ENCODE data around the gene PRKN.

PRKN gene

DNA sequence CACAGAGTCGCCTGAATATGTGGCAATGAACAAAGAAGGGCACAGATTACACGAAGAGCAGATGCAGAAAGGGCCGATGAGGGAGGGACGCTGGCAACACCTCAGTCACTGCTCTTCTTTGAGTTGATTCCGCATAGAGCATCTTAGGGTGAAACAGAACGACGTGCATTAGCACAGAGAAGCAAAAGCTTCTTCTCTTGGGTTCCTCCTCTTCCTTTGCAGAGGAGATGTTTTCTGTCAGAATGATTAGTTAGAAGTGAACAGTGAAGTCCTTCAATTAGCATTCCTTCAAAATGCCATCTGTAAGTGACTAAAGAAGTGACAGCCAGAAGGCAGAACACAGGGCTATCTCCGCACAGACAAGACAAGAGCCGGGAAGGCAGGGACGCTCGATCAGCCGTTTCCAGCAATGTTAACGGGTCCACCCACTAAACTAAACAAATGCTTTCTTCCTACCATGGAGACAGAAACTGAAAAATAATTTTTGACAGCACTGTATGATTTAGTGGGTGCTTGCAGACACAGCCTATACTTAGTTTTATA lies 1233.9 kb downstream of the PRKN start:
- Histone ChIP-seq H3K4me3 (ENCODE audit: low read length in 2 of 2) (no peak overlapping the region), H3K9ac (ENCODE audit: low read length in 2 of 2) (no peak overlapping the region), H3K36me3 (ENCODE audit: control insufficient read depth in 2 of 2, insufficient read depth in 2 of 2, low read length in 2 of 2) (no peaks in the 10 kb centered on the region), H3K9me3 (ENCODE audit: control insufficient read depth in 2 of 2, low read length in 2 of 2) (peaks cover 0 to 6% of the 10 kb centered on the region in 2 donors), H3K27ac (ENCODE audit: low read length) (no peak overlapping the region), H3K4me1 (ENCODE audit: control insufficient read depth, insufficient read depth, low read length) (no peaks in the 10 kb centered on the region), H3K27me3 (ENCODE audit: control insufficient read depth in 1 of 2, insufficient read depth in 2 of 2, low read length in 2 of 2) (no peaks in the 10 kb centered on the region)

DNA sequence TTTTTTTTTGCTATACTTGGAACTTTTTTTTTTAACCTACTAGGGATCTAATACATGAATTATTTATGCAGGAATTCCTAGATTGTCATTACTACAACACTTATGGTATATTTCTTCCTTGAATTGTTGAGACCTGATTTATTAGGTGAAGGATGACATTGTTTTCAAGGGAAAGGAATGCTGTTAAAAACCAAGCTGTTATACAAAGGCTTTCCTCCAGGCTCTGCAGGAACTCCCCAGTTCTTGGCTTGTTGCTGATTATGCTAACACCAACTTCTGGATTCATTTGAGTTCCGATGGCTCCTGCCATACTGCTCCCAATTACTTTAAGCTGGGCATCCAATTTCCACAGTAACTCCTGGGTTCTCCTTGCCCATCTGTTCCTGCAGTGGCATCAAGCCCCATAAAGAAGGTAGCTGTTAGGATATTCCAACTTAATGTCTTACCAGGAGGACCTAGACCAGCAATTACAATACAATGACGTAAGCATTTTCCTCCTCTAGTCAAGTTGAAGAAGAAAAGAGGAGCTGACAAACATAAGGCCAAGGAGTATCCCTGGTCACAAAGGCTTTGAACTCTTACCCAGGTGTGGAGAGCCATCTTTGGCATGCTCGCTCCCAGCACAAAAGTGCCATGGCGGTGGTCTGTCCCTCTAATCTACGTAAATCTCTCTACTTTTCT lies 1237.8 kb downstream of the PRKN start:
- no peaks in the 10 kb centered on the region for H3K27me3 ChIP-seq (ENCODE audit: control insufficient read depth in 1 of 2, insufficient read depth in 2 of 2, low read length in 2 of 2)
- H3K9me3 ChIP-seq (ENCODE audit: control insufficient read depth in 2 of 2, low read length in 2 of 2) = no peaks in the 10 kb centered on the region
- no peaks in the 10 kb centered on the region for H3K36me3 ChIP-seq (ENCODE audit: control insufficient read depth in 2 of 2, insufficient read depth in 2 of 2, low read length in 2 of 2)
- no peak overlapping the region for H3K27ac ChIP-seq (ENCODE audit: low read length)
- H3K4me1 ChIP-seq (ENCODE audit: control insufficient read depth, insufficient read depth, low read length) = no peaks in the 10 kb centered on the region
- H3K9ac ChIP-seq (ENCODE audit: low read length in 2 of 2) = no peak overlapping the region
- H3K4me3 ChIP-seq (ENCODE audit: low read length in 2 of 2) = no peak overlapping the region

GRCh38 chr6:161487694-161488093 lies 1239.9 kb downstream of the PRKN start:
- no peak overlapping the region for H3K27ac ChIP-seq (ENCODE audit: low read length)
- no peaks in the 10 kb centered on the region for H3K4me1 ChIP-seq (ENCODE audit: control insufficient read depth, insufficient read depth, low read length)
- H3K9me3 ChIP-seq (ENCODE audit: control insufficient read depth in 2 of 2, low read length in 2 of 2) = no peaks in the 10 kb centered on the region
- H3K9ac ChIP-seq (ENCODE audit: low read length in 2 of 2) = no peak overlapping the region
- no peaks in the 10 kb centered on the region for H3K36me3 ChIP-seq (ENCODE audit: control insufficient read depth in 2 of 2, insufficient read depth in 2 of 2, low read length in 2 of 2)
- H3K4me3 ChIP-seq (ENCODE audit: low read length in 2 of 2) = no peak overlapping the region
- H3K27me3 ChIP-seq (ENCODE audit: control insufficient read depth in 1 of 2, insufficient read depth in 2 of 2, low read length in 2 of 2) = no peaks in the 10 kb centered on the region

DNA sequence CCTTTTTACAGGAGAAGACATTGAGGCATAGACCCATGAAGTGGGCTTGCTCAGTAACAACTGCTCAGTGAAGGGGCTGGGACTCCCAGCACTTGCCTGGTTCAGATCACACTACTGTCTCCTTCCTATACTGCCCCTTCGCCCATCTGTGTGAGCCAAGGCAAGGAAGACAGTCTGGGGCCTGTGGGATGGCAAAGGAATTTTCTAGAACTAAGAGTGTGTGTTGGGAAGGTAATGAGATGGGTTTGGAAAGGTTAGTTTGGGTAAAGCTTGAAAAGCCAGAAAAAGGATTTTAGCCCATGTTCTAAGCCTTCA lies 1240.4 kb downstream of the PRKN start:
- no peak overlapping the region for H3K9ac ChIP-seq (ENCODE audit: low read length in 2 of 2)
- H3K4me3 ChIP-seq (ENCODE audit: low read length in 2 of 2) = no peak overlapping the region
- H3K9me3 ChIP-seq (ENCODE audit: control insufficient read depth in 2 of 2, low read length in 2 of 2) = no peaks in the 10 kb centered on the region
- H3K27ac ChIP-seq (ENCODE audit: low read length) = no peak overlapping the region
- no peaks in the 10 kb centered on the region for H3K4me1 ChIP-seq (ENCODE audit: control insufficient read depth, insufficient read depth, low read length)
- H3K36me3 ChIP-seq (ENCODE audit: control insufficient read depth in 2 of 2, insufficient read depth in 2 of 2, low read length in 2 of 2) = no peaks in the 10 kb centered on the region
- no peaks in the 10 kb centered on the region for H3K27me3 ChIP-seq (ENCODE audit: control insufficient read depth in 1 of 2, insufficient read depth in 2 of 2, low read length in 2 of 2)

GRCh38 chr6:161486361-161487216 lies 1241.0 kb downstream of the PRKN start:
- H3K4me3 ChIP-seq (ENCODE audit: low read length in 2 of 2) = no peak overlapping the region
- H3K9ac ChIP-seq (ENCODE audit: low read length in 2 of 2) = no peak overlapping the region
- no peaks in the 10 kb centered on the region for H3K4me1 ChIP-seq (ENCODE audit: control insufficient read depth, insufficient read depth, low read length)
- no peaks in the 10 kb centered on the region for H3K9me3 ChIP-seq (ENCODE audit: control insufficient read depth in 2 of 2, low read length in 2 of 2)
- no peaks in the 10 kb centered on the region for H3K36me3 ChIP-seq (ENCODE audit: control insufficient read depth in 2 of 2, insufficient read depth in 2 of 2, low read length in 2 of 2)
- H3K27ac ChIP-seq (ENCODE audit: low read length) = no peak overlapping the region
- no peaks in the 10 kb centered on the region for H3K27me3 ChIP-seq (ENCODE audit: control insufficient read depth in 1 of 2, insufficient read depth in 2 of 2, low read length in 2 of 2)

DNA sequence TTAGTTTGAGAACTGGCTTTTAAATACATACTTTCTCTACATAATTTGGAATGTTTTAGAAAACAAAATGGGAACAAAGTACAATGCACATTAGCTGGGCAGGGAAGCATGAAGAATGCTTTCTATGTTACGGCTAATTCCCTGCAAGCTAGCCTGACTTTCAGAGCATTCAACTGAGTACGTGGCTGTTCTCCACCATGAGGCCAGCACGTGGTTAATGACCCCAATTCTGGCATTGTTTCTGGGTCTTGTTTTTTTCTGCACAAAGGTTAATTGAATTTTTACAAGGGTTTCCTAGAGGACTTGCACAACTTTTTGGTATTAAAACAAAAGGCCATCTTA lies 1245.1 kb downstream of the PRKN start:
- Histone ChIP-seq H3K27ac (ENCODE audit: low read length) (no peak overlapping the region), H3K9me3 (ENCODE audit: control insufficient read depth in 2 of 2, low read length in 2 of 2) (no peaks in the 10 kb centered on the region)

DNA sequence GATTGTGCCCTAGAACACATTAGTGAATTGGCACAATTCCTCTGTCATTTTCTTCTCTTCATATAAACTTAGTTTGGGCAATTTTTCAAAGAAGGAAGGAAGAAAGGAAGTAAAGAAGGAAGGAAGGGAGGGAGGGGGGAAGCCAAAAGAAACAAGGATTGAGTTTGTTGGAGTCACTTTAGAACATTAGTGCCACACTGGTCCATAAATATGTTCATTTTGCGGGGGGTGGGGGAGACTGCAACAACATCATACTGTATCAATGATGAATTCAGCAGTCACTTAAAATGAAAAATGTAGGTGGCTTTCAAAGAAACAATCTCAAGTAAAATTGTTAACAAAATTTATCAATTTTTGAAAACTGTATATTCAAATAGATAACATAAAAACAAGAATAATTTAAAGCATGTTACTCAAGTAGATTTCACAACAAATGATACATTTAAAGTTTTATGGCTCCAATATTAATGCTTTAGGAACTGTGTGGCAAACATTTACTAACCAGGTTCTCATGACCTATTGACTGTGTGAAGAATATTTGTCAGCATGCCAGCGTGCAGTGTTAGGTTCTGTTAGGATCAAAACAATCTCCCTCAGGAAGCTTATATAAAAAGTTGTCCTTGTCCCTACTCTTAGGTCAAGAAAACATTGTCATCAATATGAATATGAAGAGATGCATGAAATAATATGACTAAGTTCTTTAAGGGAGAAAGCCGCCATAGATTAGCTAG lies 1245.6 kb downstream of the PRKN start:
- Histone ChIP-seq H3K9ac (ENCODE audit: low read length in 2 of 2) (no peak overlapping the region), H3K27me3 (ENCODE audit: control insufficient read depth in 1 of 2, insufficient read depth in 2 of 2, low read length in 2 of 2) (no peaks in the 10 kb centered on the region), H3K27ac (ENCODE audit: low read length) (no peak overlapping the region), H3K4me1 (ENCODE audit: control insufficient read depth, insufficient read depth, low read length) (no peaks in the 10 kb centered on the region), H3K4me3 (ENCODE audit: low read length in 2 of 2) (no peak overlapping the region), H3K9me3 (ENCODE audit: control insufficient read depth in 2 of 2, low read length in 2 of 2) (no peaks in the 10 kb centered on the region), H3K36me3 (ENCODE audit: control insufficient read depth in 2 of 2, insufficient read depth in 2 of 2, low read length in 2 of 2) (no peaks in the 10 kb centered on the region)

More for the DNA sequence above, 1245.1 kb downstream of the PRKN start:
- Histone ChIP-seq H3K4me1 (ENCODE audit: control insufficient read depth, insufficient read depth, low read length) (no peaks in the 10 kb centered on the region), H3K27me3 (ENCODE audit: control insufficient read depth in 1 of 2, insufficient read depth in 2 of 2, low read length in 2 of 2) (no peaks in the 10 kb centered on the region), H3K9ac (ENCODE audit: low read length in 2 of 2) (no peak overlapping the region), H3K4me3 (ENCODE audit: low read length in 2 of 2) (no peak overlapping the region), H3K36me3 (ENCODE audit: control insufficient read depth in 2 of 2, insufficient read depth in 2 of 2, low read length in 2 of 2) (no peaks in the 10 kb centered on the region)

DNA sequence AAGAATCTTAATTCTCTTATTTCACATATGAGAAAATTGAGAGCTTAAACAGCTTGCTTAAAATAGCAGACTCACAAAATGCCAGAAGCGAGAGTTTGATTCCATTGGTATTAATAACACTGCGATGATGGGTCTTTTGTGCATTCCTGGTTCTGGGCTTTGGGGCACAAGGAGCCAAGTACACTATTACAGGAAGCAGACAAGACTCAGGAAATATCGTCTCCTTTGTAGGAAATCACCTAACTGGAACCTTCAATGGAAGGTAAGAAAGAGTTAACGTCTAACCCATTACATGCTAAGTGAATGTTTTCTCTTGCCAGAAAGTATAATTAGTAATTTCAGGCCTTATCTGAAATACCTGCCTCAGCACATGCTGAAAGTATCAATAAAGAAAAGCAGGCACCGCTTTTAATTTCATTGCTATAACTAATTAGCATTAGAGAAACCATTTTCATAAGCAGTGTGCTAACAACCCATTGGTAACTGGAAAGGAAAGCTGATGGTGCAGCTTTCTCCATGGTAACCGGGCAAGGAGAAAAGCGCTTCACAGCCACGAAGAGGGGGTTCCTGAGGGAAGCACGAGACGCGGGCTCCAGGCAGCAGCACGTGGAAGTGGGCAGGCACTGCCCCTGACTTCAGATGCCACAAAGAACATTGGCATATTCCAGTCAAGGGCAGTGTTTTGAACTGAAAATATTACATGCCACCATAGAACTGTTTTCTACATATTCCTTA lies 1247.0 kb downstream of the PRKN start:
- Histone ChIP-seq H3K27ac (ENCODE audit: low read length) (no peak overlapping the region), H3K9me3 (ENCODE audit: control insufficient read depth in 2 of 2, low read length in 2 of 2) (no peaks in the 10 kb centered on the region), H3K27me3 (ENCODE audit: control insufficient read depth in 1 of 2, insufficient read depth in 2 of 2, low read length in 2 of 2) (no peaks in the 10 kb centered on the region), H3K36me3 (ENCODE audit: control insufficient read depth in 2 of 2, insufficient read depth in 2 of 2, low read length in 2 of 2) (no peaks in the 10 kb centered on the region), H3K9ac (ENCODE audit: low read length in 2 of 2) (no peak overlapping the region), H3K4me3 (ENCODE audit: low read length in 2 of 2) (no peak overlapping the region), H3K4me1 (ENCODE audit: control insufficient read depth, insufficient read depth, low read length) (no peaks in the 10 kb centered on the region)

DNA sequence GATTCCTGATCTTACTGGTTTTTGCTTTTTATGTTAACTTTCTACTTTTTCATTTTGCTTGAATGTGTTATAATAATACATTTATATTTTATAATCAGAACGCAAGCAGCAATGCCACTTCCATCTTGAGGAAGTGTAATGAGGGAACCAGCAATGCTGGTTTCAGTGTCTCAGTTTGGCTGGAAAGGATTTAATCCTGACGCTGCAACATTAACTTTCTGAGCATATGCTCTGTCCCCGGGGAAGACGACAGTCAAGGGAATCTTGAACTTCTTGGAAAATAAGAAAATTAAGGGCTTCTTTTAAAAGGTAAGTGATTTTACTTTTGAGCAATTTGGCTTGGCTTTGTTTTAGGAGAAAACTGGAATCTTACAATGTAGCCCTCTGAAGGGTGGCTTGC lies 1248.2 kb downstream of the PRKN start:
- H3K27ac ChIP-seq (ENCODE audit: low read length) = no peak overlapping the region
- H3K9ac ChIP-seq (ENCODE audit: low read length in 2 of 2) = no peak overlapping the region
- no peak overlapping the region for H3K4me3 ChIP-seq (ENCODE audit: low read length in 2 of 2)
- H3K36me3 ChIP-seq (ENCODE audit: control insufficient read depth in 2 of 2, insufficient read depth in 2 of 2, low read length in 2 of 2) = no peaks in the 10 kb centered on the region
- no peaks in the 10 kb centered on the region for H3K27me3 ChIP-seq (ENCODE audit: control insufficient read depth in 1 of 2, insufficient read depth in 2 of 2, low read length in 2 of 2)
- no peaks in the 10 kb centered on the region for H3K4me1 ChIP-seq (ENCODE audit: control insufficient read depth, insufficient read depth, low read length)
- no peaks in the 10 kb centered on the region for H3K9me3 ChIP-seq (ENCODE audit: control insufficient read depth in 2 of 2, low read length in 2 of 2)

GRCh38 chr6:161477876-161478425 lies 1249.6 kb downstream of the PRKN start:
- no peaks in the 10 kb centered on the region for H3K36me3 ChIP-seq (ENCODE audit: control insufficient read depth in 2 of 2, insufficient read depth in 2 of 2, low read length in 2 of 2)
- no peaks in the 10 kb centered on the region for H3K27me3 ChIP-seq (ENCODE audit: control insufficient read depth in 1 of 2, insufficient read depth in 2 of 2, low read length in 2 of 2)
- no peak overlapping the region for H3K9ac ChIP-seq (ENCODE audit: low read length in 2 of 2)
- H3K4me3 ChIP-seq (ENCODE audit: low read length in 2 of 2) = no peak overlapping the region
- H3K9me3 ChIP-seq (ENCODE audit: control insufficient read depth in 2 of 2, low read length in 2 of 2) = no peaks in the 10 kb centered on the region
- H3K27ac ChIP-seq (ENCODE audit: low read length) = no peak overlapping the region
- H3K4me1 ChIP-seq (ENCODE audit: control insufficient read depth, insufficient read depth, low read length) = no peaks in the 10 kb centered on the region
